CD4-positive, alpha-beta T cell treated with Interleukin-15 for 4 hours (primary cell): ENCODE results near the gene TIMM17B.

Source experiments
- DNase-seq: peaks from one replicate; pipeline ENCODE4 v3.0.0-alpha.2; 2020; ENCODE audit warnings: low spot score

The TIMM17B gene

GRCh38 chrX:48897625-48898306 is at the start of gene TIMM17B, which contains the start of gene PQBP1:
TIMM17B (minus strand) TSS chrX:48897768; CDS start chrX:48897749, 19 bp downstream.
PQBP1 (plus strand) TSS chrX:48897930; CDS start chrX:48898510, 580 bp downstream.
- DNase-seq, result peak; percentile 90

- DNase-seq, result peak; percentile 51
These were observed 48.2 kb upstream of the TIMM17B start for GRCh38 chrX:48945517-48946348.

- DNase-seq, result no peak
These were observed 45.3 kb upstream of the TIMM17B start for GRCh38 chrX:48942895-48943294.

GRCh38 chrX:48940404-48940955 is 42.9 kb upstream of the TIMM17B start:
- DNase-seq, result no peak

GRCh38 chrX:48939524-48940228 is 42.1 kb upstream of the TIMM17B start:
- peak; percentile 39 for DNase-seq

- peak; percentile 78 for DNase-seq
These were observed 41.3 kb upstream of the TIMM17B start for GRCh38 chrX:48938721-48939425.

GRCh38 chrX:48937054-48937907 is 39.7 kb upstream of the TIMM17B start:
- peak; percentile 90 for DNase-seq

GRCh38 chrX:48936429-48937053 is 39.0 kb upstream of the TIMM17B start:
- no peak for DNase-seq

- no peak for DNase-seq
These were observed 37.7 kb upstream of the TIMM17B start for GRCh38 chrX:48935301-48935670.

GRCh38 chrX:48934581-48935300 is 37.2 kb upstream of the TIMM17B start:
- DNase-seq, result peak; percentile 61

- DNase-seq, result no peak
These were observed 36.2 kb upstream of the TIMM17B start for GRCh38 chrX:48933757-48934156.

GRCh38 chrX:48927736-48928382 is 30.3 kb upstream of the TIMM17B start:
- no peak for DNase-seq

GRCh38 chrX:48927123-48927522 is 29.6 kb upstream of the TIMM17B start:
- no peak for DNase-seq

GRCh38 chrX:48924270-48924669 is 26.7 kb upstream of the TIMM17B start:
- no peak for DNase-seq

- DNase-seq, result no peak
These were observed 26.2 kb upstream of the TIMM17B start for GRCh38 chrX:48923771-48924170.

GRCh38 chrX:48920718-48921104 is 23.1 kb upstream of the TIMM17B start:
- no peak for DNase-seq

- DNase-seq, result peak; percentile 50
These were observed 22.6 kb upstream of the TIMM17B start for GRCh38 chrX:48919947-48920717.

GRCh38 chrX:48919360-48919841 is 21.8 kb upstream of the TIMM17B start:
- peak; percentile 49 for DNase-seq
